T-cell (primary cell): ENCODE results near the gene KLF13. TPM values are rescaled to one million over a fixed set of nuclear protein-coding genes. Genes with fewer than 3 reads are reported as not detected.

ENCODE experiments used
- ATAC-seq, 4 experiments: fragments of 200-7000 bp in 3 of 4; fragments of 150-1000 bp in 1 of 4; cut with Tn5 transposase; replicated peaks in 1 of 4; 1 replicate in 3 of 4; 2 replicates in 1 of 4; pipeline ENCODE4 v1.10.0; 2021; ENCODE audit warnings: moderate library complexity in 3 of 4, mild to moderate bottlenecking in 2 of 4, moderate number of reproducible peaks in 1 of 4
- CTCF ChIA-PET, 2 donors: fragments of 300-600 bp; sonication (Branson Sonifier 250); formaldehyde crosslinking; loops; one replicate each; lab custom pipeline; 2022; ENCODE audit warnings: antibody characterized with exemption in 2 of 2; lab: Charles Lee
- POLR2A ChIA-PET, 2 donors: fragments of 300-600 bp; sonication (Branson Sonifier 250); formaldehyde crosslinking; loops; one replicate each; lab custom pipeline; 2022; ENCODE audit warnings: antibody characterized with exemption in 2 of 2; lab: Charles Lee
- DNase-seq, 35 experiments: peaks; one replicate each; pipeline versions ENCODE4 v3.0.0 to v3.0.0-alpha.2; 2013 to 2023
- H3K27ac ChIP-seq: one replicate; pipeline ENCODE4 v1.5.1; 2013; ENCODE audit warnings: low read length
- H3K27me3 ChIP-seq, 2 experiments: replicated peaks in 1 of 2; 1 replicate in 1 of 2; 2 replicates in 1 of 2; pipeline versions ENCODE4 v1.6.1 to v1.7.0; 2013; ENCODE audit warnings: low read length in 1 of 2, mixed read lengths in 1 of 2; ENCODE audit not compliant: control insufficient read depth in 2 of 2, insufficient read depth in 2 of 2; ENCODE audit errors: extremely low read depth in 1 of 2
- H3K36me3 ChIP-seq, 2 donors: 1 replicate in 1 of 2; 2 replicates in 1 of 2; pipeline versions ENCODE4 v1.6.1 to v1.7.0; 2013; ENCODE audit warnings: low read length in 1 of 2; ENCODE audit not compliant: control insufficient read depth in 2 of 2, insufficient read depth in 1 of 2; ENCODE audit errors: extremely low read depth in 1 of 2
- H3K4me1 ChIP-seq, 2 experiments: 1 replicate in 1 of 2; 2 replicates in 1 of 2; pipeline versions ENCODE4 v1.6.1 to v1.7.0; 2013; ENCODE audit warnings: low read length in 2 of 2, mixed read lengths in 1 of 2; ENCODE audit not compliant: insufficient read depth in 2 of 2, control insufficient read depth in 1 of 2; ENCODE audit errors: extremely low read depth in 1 of 2
- H3K4me3 ChIP-seq, 2 donors: 1 replicate in 1 of 2; 2 replicates in 1 of 2; pipeline versions ENCODE4 v1.5.1 to v1.7.0; 2013; ENCODE audit warnings: mild to moderate bottlenecking in 2 of 2, low read length in 1 of 2, moderate library complexity in 1 of 2; ENCODE audit not compliant: control insufficient read depth in 1 of 2; ENCODE audit errors: extremely low read depth in 1 of 2
- H3K9me3 ChIP-seq: 2 replicates; pipeline ENCODE4 v1.7.0; 2013
- H3K27ac Mint-ChIP-seq, 2 donors: one replicate each; pipeline ENCODE4 v1.8.0; 2020 to 2021; ENCODE audit warnings: mild to moderate bottlenecking in 2 of 2, mixed read lengths in 2 of 2
- H3K27me3 Mint-ChIP-seq, 2 donors: one replicate each; pipeline ENCODE4 v1.8.0; 2021 to 2022; ENCODE audit warnings: mixed read lengths in 2 of 2
- H3K36me3 Mint-ChIP-seq: one replicate; pipeline ENCODE4 v1.8.0; 2021; ENCODE audit warnings: mixed read lengths
- H3K4me1 Mint-ChIP-seq, 3 donors: one replicate each; pipeline ENCODE4 v1.8.0; 2020 to 2022; ENCODE audit warnings: mixed read lengths in 3 of 3, mild to moderate bottlenecking in 1 of 3
- H3K4me3 Mint-ChIP-seq, 3 donors: one replicate each; pipeline ENCODE4 v1.8.0; 2020 to 2022; ENCODE audit warnings: mild to moderate bottlenecking in 3 of 3, mixed read lengths in 3 of 3, moderate library complexity in 3 of 3
- H3K9me3 Mint-ChIP-seq, 3 donors: one replicate each; pipeline ENCODE4 v1.8.0; 2020 to 2022; ENCODE audit warnings: mixed read lengths in 3 of 3
- WGBS: methylation state at CpG from one replicate; pipeline ENCODE4 v1.1.5; 2013; ENCODE audit warnings: missing lambda C conversion rate; ENCODE audit not compliant: insufficient coverage; 5-methylcytosine and 5-hydroxymethylcytosine counted together
- total RNA-seq, 35 experiments: library from RNA in 6 of 35; stranded (reverse) in 6 of 35; fragments of 120-200 nt in 1 of 35; gene quantifications; one replicate each; pipeline versions ENCODE4 v1.2.1 to v1.2.4 and lab custom pipeline; 2013 to 2026

KLF13 gene
- total RNA-seq, 5 donors from 2014 or later (not counting 1 experiment from before 2014, with no cell fraction given) = 218 to 327 (median 288) TPM

DNA sequence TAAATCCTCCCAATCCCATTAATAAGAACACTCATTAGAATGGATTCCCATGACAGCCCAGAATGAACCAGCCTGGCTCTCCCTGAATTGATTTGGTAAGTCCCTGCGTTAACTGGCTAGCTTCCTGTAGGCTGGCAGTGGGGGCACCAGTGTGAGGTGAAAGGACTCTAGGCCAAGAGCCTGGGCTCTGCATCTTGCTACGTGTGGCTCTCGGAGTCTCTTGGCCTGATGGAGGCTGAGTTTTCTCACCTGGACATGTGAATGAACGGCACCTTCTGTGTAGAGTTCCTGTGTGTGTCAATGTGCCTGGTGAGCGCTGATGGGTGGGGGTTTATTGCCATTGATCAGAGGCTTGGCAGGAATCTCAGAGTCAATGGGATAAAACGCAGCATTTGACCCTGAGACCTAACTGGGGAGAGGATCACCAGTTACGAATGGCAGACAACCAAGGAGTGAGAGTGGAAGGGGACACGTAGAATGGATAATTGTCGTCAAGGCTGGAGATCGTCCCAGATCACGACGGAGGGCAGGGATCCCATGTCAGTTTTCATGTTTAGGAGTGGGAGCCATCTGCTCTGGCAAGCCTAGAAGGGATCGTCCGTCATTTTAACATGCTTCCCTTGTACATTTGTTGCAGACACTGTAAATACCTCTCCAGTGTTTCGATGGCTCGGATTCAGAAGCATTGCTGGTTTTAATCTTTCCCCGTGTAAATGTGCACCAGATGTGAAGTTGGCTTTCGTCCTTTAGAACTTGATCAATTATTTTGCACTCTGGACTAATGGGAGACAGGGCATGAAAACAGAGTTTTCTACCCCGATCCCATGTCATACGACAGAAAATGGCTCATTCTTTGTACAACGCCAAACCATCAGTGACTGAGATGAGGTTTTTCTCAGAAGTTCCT is 9.0 kb upstream of the KLF13 start:
- Histone ChIP-seq H3K27me3 (no peaks in the 10 kb centered on the region), H3K36me3 (no peaks in the 10 kb centered on the region), H3K9me3 (peaks cover 2% of the 10 kb centered on the region), H3K4me1 (peaks cover 14 to 15% of the 10 kb centered on the region in 2 experiments), H3K4me3 (no peak overlapping the region), H3K27ac (no peak overlapping the region)
- peak overlapping the region in 1 of 3 donors; percentile 31 for H3K4me3 Mint-ChIP-seq
- H3K27me3 Mint-ChIP-seq = no peaks in the 10 kb centered on the region
- DNase-seq (no peak), ATAC-seq (no peak)
- no peaks in the 10 kb centered on the region for H3K36me3 Mint-ChIP-seq
- H3K4me1 Mint-ChIP-seq = peaks cover 34 to 57% (median 41%) of the 10 kb centered on the region in 3 donors
- ChIA-PET CTCF (interaction anchor here in 1 of 2 donors (0.6 to 1.2 kb wide), 2 partner anchors 119 to 171 kb away, joined by 4 read pairs; no protein-coding TSS in a partner anchor), POLR2A (no interaction called here)
- H3K27ac Mint-ChIP-seq = no peak overlapping the region
- 91% methylated on average over 13 of the region's 21 CpGs for WGBS
- peaks cover 0 to 4% (median 3%) of the 10 kb centered on the region in 3 donors for H3K9me3 Mint-ChIP-seq

DNA sequence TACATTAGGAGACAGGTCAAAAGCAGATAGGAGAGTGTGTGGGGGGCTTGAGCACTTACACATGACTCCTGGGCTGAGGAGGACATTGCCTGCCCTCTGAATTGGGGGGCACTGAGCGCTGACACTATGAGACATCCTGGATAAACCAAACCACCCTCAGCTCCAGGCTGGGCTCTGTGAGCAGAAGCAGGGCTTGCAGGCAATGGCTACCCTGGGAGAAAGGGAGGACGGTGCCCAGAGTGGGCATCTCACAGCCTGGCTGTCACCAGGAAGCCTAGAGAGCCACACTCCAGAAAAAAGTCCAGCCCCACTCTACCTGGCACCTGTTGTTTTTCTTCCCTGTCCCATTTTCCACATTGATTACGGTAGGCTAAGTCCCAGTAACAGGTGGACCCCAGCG is 8.2 kb upstream of the KLF13 start:
- ChIA-PET CTCF (no interaction called here), POLR2A (no interaction called here)
- Histone ChIP-seq H3K27ac (no peak overlapping the region), H3K4me1 (peaks cover 14 to 15% of the 10 kb centered on the region in 2 experiments), H3K9me3 (no peaks in the 10 kb centered on the region), H3K36me3 (no peaks in the 10 kb centered on the region), H3K27me3 (no peaks in the 10 kb centered on the region), H3K4me3 (no peak overlapping the region)
- H3K27me3 Mint-ChIP-seq = no peaks in the 10 kb centered on the region
- ATAC-seq (no peak), DNase-seq (no peak)
- H3K36me3 Mint-ChIP-seq = no peaks in the 10 kb centered on the region
- peaks cover 0 to 3% (median 0%) of the 10 kb centered on the region in 3 donors for H3K9me3 Mint-ChIP-seq
- H3K4me1 Mint-ChIP-seq = peaks cover 35 to 64% (median 47%) of the 10 kb centered on the region in 3 donors
- no peak overlapping the region for H3K27ac Mint-ChIP-seq
- WGBS = 80% methylated on average over 2 of the region's 4 CpGs
- H3K4me3 Mint-ChIP-seq = no peak overlapping the region

- no peak for ATAC-seq
Measured at GRCh38 chr15:31320022-31320421, 6.6 kb upstream of the KLF13 start.

DNA sequence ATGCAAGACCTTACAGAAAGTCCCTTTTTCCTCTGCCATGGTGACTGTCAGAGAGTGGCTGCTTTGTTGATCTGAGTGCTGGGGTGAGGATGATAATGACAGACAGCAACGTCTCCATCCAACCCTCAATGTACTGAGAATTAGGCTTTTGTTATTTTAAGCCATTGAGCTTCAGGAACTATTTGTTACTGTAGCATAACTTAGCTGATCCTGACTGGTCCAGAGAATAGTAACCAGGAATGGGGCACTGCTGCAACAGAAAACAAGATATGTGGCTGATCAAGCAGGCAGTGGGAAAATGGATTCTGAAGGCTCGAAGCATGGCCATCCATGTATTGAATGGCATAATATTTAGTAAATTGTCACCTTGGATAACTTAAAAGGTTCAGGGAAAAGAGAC is 5.2 kb upstream of the KLF13 start:
- H3K27me3 Mint-ChIP-seq = no peaks in the 10 kb centered on the region

More at GRCh38 chr15:31320022-31320421, 6.6 kb upstream of the KLF13 start:
- no peak overlapping the region for H3K4me3 Mint-ChIP-seq
- no peaks in the 10 kb centered on the region for H3K27me3 ChIP-seq
- H3K27me3 Mint-ChIP-seq = no peaks in the 10 kb centered on the region
- WGBS = 100% methylated on average over 2 of the region's 5 CpGs
- POLR2A ChIA-PET = no interaction called here
- peaks cover 22 to 23% of the 10 kb centered on the region in 2 experiments for H3K4me1 ChIP-seq
- DNase-seq = no peak
- H3K36me3 ChIP-seq = no peaks in the 10 kb centered on the region
- H3K27ac ChIP-seq = no peak overlapping the region
- no peaks in the 10 kb centered on the region for H3K9me3 ChIP-seq
- CTCF ChIA-PET = interaction anchor here in 1 of 2 donors (0.7 to 1.0 kb wide), 2 partner anchors 17 to 169 kb away, joined by 3 read pairs; no protein-coding TSS in a partner anchor
- peaks cover 49 to 79% (median 63%) of the 10 kb centered on the region in 3 donors for H3K4me1 Mint-ChIP-seq
- H3K36me3 Mint-ChIP-seq = no peaks in the 10 kb centered on the region
- no peaks in the 10 kb centered on the region for H3K9me3 Mint-ChIP-seq
- no peak overlapping the region for H3K4me3 ChIP-seq
- H3K27ac Mint-ChIP-seq = no peak overlapping the region

DNA sequence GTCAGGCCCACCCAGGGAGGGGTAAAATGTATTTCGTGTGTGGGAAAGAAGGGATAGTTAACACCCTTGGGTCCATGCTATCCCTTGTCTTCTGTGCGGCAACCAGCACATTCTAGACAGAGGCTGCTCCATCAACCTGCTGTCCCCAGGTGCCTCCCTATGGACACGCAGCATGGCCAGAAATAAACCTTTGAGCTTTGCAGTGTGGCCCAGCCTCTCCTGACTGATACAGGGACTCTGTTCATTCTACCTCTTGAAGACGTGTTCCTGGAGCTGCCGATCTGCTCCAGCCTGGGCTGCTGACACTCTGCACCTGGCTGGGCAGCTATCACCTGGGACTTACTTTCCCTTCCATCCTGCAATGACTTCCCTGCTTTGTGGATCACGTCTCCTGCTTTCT is 4.1 kb upstream of the KLF13 start:
- Mint-ChIP-seq H3K36me3 (no peaks in the 10 kb centered on the region), H3K9me3 (no peaks in the 10 kb centered on the region), H3K27ac (peak overlapping the region in 1 of 2 donors; percentile 62), H3K27me3 (no peaks in the 10 kb centered on the region), H3K4me3 (no peak overlapping the region), H3K4me1 (peaks cover 39 to 68% (median 50%) of the 10 kb centered on the region in 3 donors)
- H3K27ac ChIP-seq = no peak overlapping the region
- no peaks in the 10 kb centered on the region for H3K27me3 ChIP-seq
- H3K9me3 ChIP-seq = no peaks in the 10 kb centered on the region
- ATAC-seq (no peak), DNase-seq (no peak)
- no peak overlapping the region for H3K4me3 ChIP-seq
- ChIA-PET CTCF (no interaction called here), POLR2A (no interaction called here)
- peaks cover 13% of the 10 kb centered on the region in 2 experiments for H3K4me1 ChIP-seq
- WGBS = 75% methylated on average over 5 of the region's 6 CpGs
- no peaks in the 10 kb centered on the region for H3K36me3 ChIP-seq

More for the DNA sequence above, 5.2 kb upstream of the KLF13 start:
- H3K4me3 Mint-ChIP-seq = no peak overlapping the region
- ChIA-PET POLR2A (no interaction called here), CTCF (no interaction called here)
- no peak overlapping the region for H3K27ac ChIP-seq
- H3K27ac Mint-ChIP-seq = peak overlapping the region in 1 of 2 donors; percentile 52
- H3K9me3 Mint-ChIP-seq = no peaks in the 10 kb centered on the region
- no peak for DNase-seq
- peaks cover 49 to 79% (median 61%) of the 10 kb centered on the region in 3 donors for H3K4me1 Mint-ChIP-seq
- H3K4me1 ChIP-seq = peaks cover 22% of the 10 kb centered on the region in 2 experiments
- no peaks in the 10 kb centered on the region for H3K36me3 Mint-ChIP-seq
- ATAC-seq = no peak
- no peaks in the 10 kb centered on the region for H3K9me3 ChIP-seq
- H3K36me3 ChIP-seq = no peaks in the 10 kb centered on the region
- H3K4me3 ChIP-seq = no peak overlapping the region
- 75% methylated on average over 1 of the region's 2 CpGs for WGBS
- H3K27me3 ChIP-seq = no peaks in the 10 kb centered on the region

DNA sequence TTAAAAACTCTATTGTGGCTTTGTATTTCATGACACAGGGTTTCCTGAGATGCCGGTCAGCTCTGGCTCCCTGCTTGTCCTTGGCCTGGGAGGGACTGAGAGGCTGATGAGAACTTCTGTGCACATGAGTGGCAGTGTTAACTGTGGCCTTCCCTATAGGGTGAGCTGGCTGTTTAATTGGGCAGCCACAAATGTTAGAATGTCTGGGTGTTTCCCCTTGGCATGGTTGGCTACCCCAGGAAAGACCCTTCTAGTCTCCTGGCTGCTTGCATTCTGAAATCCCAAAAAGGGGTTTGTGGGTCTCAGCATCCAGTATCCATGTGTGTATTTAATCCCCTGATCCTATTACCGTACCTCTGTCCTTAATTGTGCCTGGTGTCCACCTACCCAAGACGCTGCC is 3.0 kb upstream of the KLF13 start:
- no peak for DNase-seq
- Mint-ChIP-seq H3K4me1 (peaks cover 37 to 62% (median 45%) of the 10 kb centered on the region in 3 donors), H3K9me3 (no peaks in the 10 kb centered on the region), H3K27ac (peak overlapping the region; percentile 95 to 97), H3K36me3 (peaks cover 2% of the 10 kb centered on the region), H3K4me3 (no peak overlapping the region), H3K27me3 (no peaks in the 10 kb centered on the region)
- Histone ChIP-seq H3K9me3 (no peaks in the 10 kb centered on the region), H3K36me3 (no peaks in the 10 kb centered on the region), H3K27ac (no peak overlapping the region), H3K27me3 (no peaks in the 10 kb centered on the region), H3K4me1 (peaks cover 12 to 13% of the 10 kb centered on the region in 2 experiments), H3K4me3 (no peak overlapping the region)
- ChIA-PET CTCF (interaction anchor here (1.1 to 1.4 kb wide), 2 partner anchors 20 to 167 kb away, joined by 3 read pairs; no protein-coding TSS in a partner anchor), POLR2A (interaction anchor here in 1 of 2 donors (0.6 kb wide), 1 partner anchor 488 kb away, joined by 4 read pairs; no protein-coding TSS in a partner anchor)
- ATAC-seq = no peak
- 75% methylated on average over 1 of the region's 3 CpGs for WGBS
